CD4-positive, alpha-beta T cell treated with Interleukin-17A for 4 hours (primary cell): Measurements from ENCODE around the gene PEX16.

Source experiments
- DNase-seq: peaks from one replicate; pipeline ENCODE4 v3.0.0-alpha.2; 2020; ENCODE audit warnings: mixed read lengths

The PEX16 gene

GRCh38 chr11:45917623-45918330 lies at the start of gene PEX16:
Gene PEX16, minus strand, starts transcription at chr11:45917877. Its CDS starts 66 bp downstream, at chr11:45917811.
- peak; percentile 97 for DNase-seq

- peak; percentile 64 for DNase-seq
Observed at GRCh38 chr11:45964911-45965389, 47.3 kb upstream of the PEX16 start.

GRCh38 chr11:45961751-45962240 lies 44.1 kb upstream of the PEX16 start:
- DNase-seq: no peak

GRCh38 chr11:45960387-45961095 lies 42.9 kb upstream of the PEX16 start:
- DNase-seq: no peak

- DNase-seq: no peak
Observed at GRCh38 chr11:45959851-45960250, 42.2 kb upstream of the PEX16 start.

GRCh38 chr11:45949992-45950407 lies 32.3 kb upstream of the PEX16 start:
- no peak for DNase-seq

- DNase-seq: no peak
Observed at GRCh38 chr11:45948356-45948755, 30.7 kb upstream of the PEX16 start.

GRCh38 chr11:45947885-45948284 lies 30.2 kb upstream of the PEX16 start:
- DNase-seq: no peak

- no peak for DNase-seq
Observed at GRCh38 chr11:45945397-45945999, 27.8 kb upstream of the PEX16 start.

GRCh38 chr11:45942381-45942780 lies 24.7 kb upstream of the PEX16 start:
- DNase-seq: no peak

- DNase-seq: no peak
Observed at GRCh38 chr11:45941285-45941684, 23.6 kb upstream of the PEX16 start.

- no peak for DNase-seq
Observed at GRCh38 chr11:45939836-45940235, 22.2 kb upstream of the PEX16 start.

GRCh38 chr11:45937916-45938315 lies 20.2 kb upstream of the PEX16 start:
- no peak for DNase-seq

GRCh38 chr11:45936511-45937054 lies 18.9 kb upstream of the PEX16 start:
- DNase-seq: no peak

GRCh38 chr11:45935349-45936064 lies 17.8 kb upstream of the PEX16 start:
- DNase-seq: no peak

- no peak for DNase-seq
Observed at GRCh38 chr11:45934580-45935318, 17.1 kb upstream of the PEX16 start.

- DNase-seq: no peak
Observed at GRCh38 chr11:45933846-45934579, 16.3 kb upstream of the PEX16 start.

- no peak for DNase-seq
Observed at GRCh38 chr11:45933131-45933831, 15.6 kb upstream of the PEX16 start.

GRCh38 chr11:45932217-45932616 lies 14.5 kb upstream of the PEX16 start:
- no peak for DNase-seq

GRCh38 chr11:45931739-45932138 lies 14.1 kb upstream of the PEX16 start:
- DNase-seq: no peak
